Tibial nerve (tissue), 3 donors: ENCODE measurements around the gene RASIP1.

ENCODE experiments used
- CTCF ChIP-seq, 5 experiments: fragments of 200-600 bp in 3 of 5; fragments of 450-650 bp in 2 of 5; sonication (generic) in 3 of 5; IDR thresholded peaks; one replicate each; pipeline ENCODE4 v1.5.1; 2016 to 2019; ENCODE audit warnings: antibody characterized with exemption in 5 of 5, mild to moderate bottlenecking in 3 of 5, moderate library complexity in 2 of 5
- POLR2A ChIP-seq, 2 donors: fragments of 450-650 bp; IDR thresholded peaks; one replicate each; pipeline ENCODE4 v1.6.1; 2017; ENCODE audit warnings: antibody characterized with exemption in 2 of 2, mild to moderate bottlenecking in 2 of 2, moderate library complexity in 2 of 2

GRCh38 chr19:48735031-48735615, 5.3 kb downstream of the RASIP1 start:
- TF ChIP-seq CTCF (IDR thresholded peaks at IDR 0.05): no peak
- no peak for TF ChIP-seq POLR2A (IDR thresholded peaks at IDR 0.05)
